Body of pancreas (tissue), 4 donors: ENCODE data around the gene RAD51C. TPM values are rescaled to one million over a fixed set of nuclear protein-coding genes. Genes with fewer than 3 reads are reported as not detected.

Experiments
- ATAC-seq: fragments of 150-250 bp; one replicate; pipeline ENCODE4 v1.9.1; 2016
- DNase-seq, 4 donors: peaks; one replicate each; pipeline ENCODE4 v3.0.0-alpha.2; 2019
- H3K27ac ChIP-seq, 4 donors: fragments of 200-600 bp; sonication (generic); 1 replicate in 3 of 4; 2 replicates in 1 of 4; pipeline versions ENCODE4 v1.5.1 to v1.6.1; 2016 to 2019; ENCODE audit warnings: mild to moderate bottlenecking in 1 of 4, mixed read lengths in 1 of 4, moderate library complexity in 1 of 4
- H3K27me3 ChIP-seq, 2 donors: fragments of 200-600 bp; sonication (generic); one replicate each; pipeline ENCODE4 v1.6.0; 2016; ENCODE audit warnings: mild to moderate bottlenecking in 1 of 2
- H3K36me3 ChIP-seq, 2 donors: fragments of 200-600 bp; sonication (generic); replicated peaks in 1 of 2; 2 replicates each; pipeline ENCODE4 v1.5.1; 2016; ENCODE audit warnings: low read depth in 2 of 2; ENCODE audit not compliant: insufficient read depth in 1 of 2
- H3K4me1 ChIP-seq: fragments of 200-600 bp; sonication (generic); one replicate; pipeline ENCODE4 v1.6.0; 2016
- H3K4me3 ChIP-seq, 2 donors: fragments of 200-600 bp; sonication (generic); 1 replicate in 1 of 2; 2 replicates in 1 of 2; pipeline ENCODE4 v1.5.1; 2016 to 2019
- H3K9me3 ChIP-seq, 3 donors: fragments of 200-600 bp; sonication (generic); 1 replicate in 2 of 3; 2 replicates in 1 of 3; pipeline ENCODE4 v1.5.1; 2016
- CTCF ChIP-seq, 7 experiments: fragments of 450-650 bp in 4 of 7; fragments of 200-600 bp in 3 of 7; sonication (generic) in 3 of 7; IDR thresholded peaks; one replicate each; pipeline ENCODE4 v1.5.1; 2016 to 2019; ENCODE audit warnings: antibody characterized with exemption in 7 of 7
- POLR2A ChIP-seq, 3 donors: fragments of 450-650 bp; IDR thresholded peaks; one replicate each; pipeline ENCODE4 v1.6.1; 2016; ENCODE audit warnings: antibody characterized with exemption in 3 of 3, mild to moderate bottlenecking in 2 of 3
- WGBS, 2 donors: methylation state at CpG; one replicate each; pipeline ENCODE4 v1.1.5; 2017; 5-methylcytosine and 5-hydroxymethylcytosine counted together
- intact Hi-C: fragments of 100-400 bp; cut with DNase I; formaldehyde crosslinking; loops from one replicate; pipeline ENCODE4 v1.15.1; 2023
- total RNA-seq, 2 donors: library from RNA; depleted of rRNA; stranded (reverse); fragments of >200 nt; gene quantifications; one replicate each; pipeline ENCODE4 v1.1.0, GENCODE V29; 2016

RAD51C gene
- total RNA-seq, 2 donors from 2014 or later: 3.3 to 13.2 TPM

GRCh38 chr17:58699771-58700170 is 7.4 kb downstream of the RAD51C start:
- TF ChIP-seq CTCF (IDR thresholded peaks at IDR 0.05) (no peak), POLR2A (IDR thresholded peaks at IDR 0.05) (no peak)
- Histone ChIP-seq H3K27ac (no peak overlapping the region), H3K4me3 (no peak overlapping the region), H3K9me3 (no peaks in the 10 kb centered on the region), H3K36me3 (peaks cover 0 to 2% of the 10 kb centered on the region in 2 donors), H3K4me1 (no peaks in the 10 kb centered on the region), H3K27me3 (no peaks in the 10 kb centered on the region)
- intact Hi-C loops: no loop called here
- ATAC-seq: no peak
- DNase-seq: no peak
- WGBS, 2 donors: 87 to 90% methylated on average over 11 of the region's 11 CpGs

GRCh38 chr17:58702045-58702476 is 9.7 kb downstream of the RAD51C start:
- no peaks in the 10 kb centered on the region for H3K27me3 ChIP-seq
- H3K4me1 ChIP-seq: no peaks in the 10 kb centered on the region
- ATAC-seq (no peak), DNase-seq (no peak)
- H3K27ac ChIP-seq: no peak overlapping the region
- WGBS, 2 donors: 85 to 92% methylated on average over 5 of the region's 5 CpGs
- peaks cover 0 to 2% of the 10 kb centered on the region in 2 donors for H3K36me3 ChIP-seq
- no peak overlapping the region for H3K4me3 ChIP-seq
- intact Hi-C loops: no loop called here
- H3K9me3 ChIP-seq: no peaks in the 10 kb centered on the region
- TF ChIP-seq CTCF (IDR thresholded peaks at IDR 0.05) (no peak), POLR2A (IDR thresholded peaks at IDR 0.05) (no peak)

GRCh38 chr17:58702708-58703107 is 10.3 kb downstream of the RAD51C start:
- Histone ChIP-seq H3K36me3 (peaks cover 0 to 2% of the 10 kb centered on the region in 2 donors), H3K4me1 (no peaks in the 10 kb centered on the region), H3K27me3 (no peaks in the 10 kb centered on the region), H3K27ac (no peak overlapping the region), H3K9me3 (no peaks in the 10 kb centered on the region), H3K4me3 (no peak overlapping the region)
- DNase-seq (no peak), ATAC-seq (no peak)
- TF ChIP-seq POLR2A (IDR thresholded peaks at IDR 0.05) (no peak), CTCF (IDR thresholded peaks at IDR 0.05) (no peak)
- intact Hi-C loops: no loop called here
- 68 to 83% methylated on average over 8 of the region's 8 CpGs for WGBS, 2 donors

- no peak overlapping the region for H3K27ac ChIP-seq
- H3K36me3 ChIP-seq: peaks cover 0 to 2% of the 10 kb centered on the region in 2 donors
- H3K4me3 ChIP-seq: no peak overlapping the region
- no peak for TF ChIP-seq CTCF (IDR thresholded peaks at IDR 0.05)
- no peak for TF ChIP-seq POLR2A (IDR thresholded peaks at IDR 0.05)
- intact Hi-C loops: no loop called here
- no peaks in the 10 kb centered on the region for H3K9me3 ChIP-seq
- DNase-seq: no peak
- no peak for ATAC-seq
- H3K4me1 ChIP-seq: no peaks in the 10 kb centered on the region
- no peaks in the 10 kb centered on the region for H3K27me3 ChIP-seq
- WGBS, 2 donors: 72 to 79% methylated on average over 4 of the region's 4 CpGs
Observed at GRCh38 chr17:58703137-58703915, 10.9 kb downstream of the RAD51C start.

- no peak overlapping the region for H3K27ac ChIP-seq
- H3K4me3 ChIP-seq: no peak overlapping the region
- 71 to 94% methylated on average over 1 to 2 of the region's 2 CpGs for WGBS, 2 donors
- peaks cover 0 to 2% of the 10 kb centered on the region in 2 donors for H3K36me3 ChIP-seq
- ATAC-seq (no peak), DNase-seq (no peak)
- H3K9me3 ChIP-seq: no peaks in the 10 kb centered on the region
- no peaks in the 10 kb centered on the region for H3K4me1 ChIP-seq
- H3K27me3 ChIP-seq: no peaks in the 10 kb centered on the region
- TF ChIP-seq POLR2A (IDR thresholded peaks at IDR 0.05): no peak
- intact Hi-C loops: no loop called here
Observed at GRCh38 chr17:58703916-58704286, 11.5 kb downstream of the RAD51C start.
